GM21367 (cell line): ENCODE data around the gene CFAP119.

ENCODE experiments used
- ATAC-seq: cut with Tn5 transposase; IDR thresholded peaks from one replicate; pipeline ENCODE4 v1.9.1; 2021; ENCODE audit not compliant: unreplicated experiment

Gene CFAP119

DNA sequence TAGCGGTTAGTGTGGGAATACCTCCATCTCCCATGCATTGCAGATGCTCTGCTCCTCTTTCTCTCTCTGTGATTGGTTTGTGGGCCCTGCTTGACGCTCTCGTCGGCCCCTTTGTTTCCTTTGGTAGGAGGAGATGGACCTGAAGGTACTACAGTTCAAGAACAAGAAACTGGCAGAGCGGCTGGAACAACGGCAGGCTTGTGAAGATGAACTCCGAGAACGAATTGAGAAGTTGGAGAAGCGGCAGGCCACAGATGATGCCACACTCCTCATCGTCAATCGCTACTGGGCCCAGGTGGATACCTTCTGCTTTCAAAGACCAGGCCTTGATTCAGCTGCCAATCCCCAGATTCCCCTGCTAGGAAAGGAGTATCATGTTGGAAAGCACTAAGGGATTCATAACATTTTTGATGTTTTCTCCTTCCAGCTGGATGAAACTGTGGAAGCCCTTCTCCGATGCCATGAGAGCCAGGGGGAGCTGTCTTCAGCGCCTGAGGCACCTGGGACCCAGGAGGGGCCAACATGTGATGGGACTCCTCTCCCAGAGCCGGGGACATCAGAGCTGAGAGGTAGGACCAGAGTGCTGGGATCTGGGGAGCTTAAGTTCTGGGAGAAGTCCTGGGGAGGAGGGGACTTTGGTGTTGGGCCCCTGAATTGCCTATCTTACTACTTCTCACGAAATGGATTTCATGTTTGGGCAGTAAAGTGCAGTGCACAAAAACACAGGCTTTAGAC, 1.3 kb upstream of the CFAP119 start:
- no peak for ATAC-seq

- no peak for ATAC-seq
These were observed 385 bp downstream of the CFAP119 start for GRCh38 chr16:30761427-30761927.

DNA sequence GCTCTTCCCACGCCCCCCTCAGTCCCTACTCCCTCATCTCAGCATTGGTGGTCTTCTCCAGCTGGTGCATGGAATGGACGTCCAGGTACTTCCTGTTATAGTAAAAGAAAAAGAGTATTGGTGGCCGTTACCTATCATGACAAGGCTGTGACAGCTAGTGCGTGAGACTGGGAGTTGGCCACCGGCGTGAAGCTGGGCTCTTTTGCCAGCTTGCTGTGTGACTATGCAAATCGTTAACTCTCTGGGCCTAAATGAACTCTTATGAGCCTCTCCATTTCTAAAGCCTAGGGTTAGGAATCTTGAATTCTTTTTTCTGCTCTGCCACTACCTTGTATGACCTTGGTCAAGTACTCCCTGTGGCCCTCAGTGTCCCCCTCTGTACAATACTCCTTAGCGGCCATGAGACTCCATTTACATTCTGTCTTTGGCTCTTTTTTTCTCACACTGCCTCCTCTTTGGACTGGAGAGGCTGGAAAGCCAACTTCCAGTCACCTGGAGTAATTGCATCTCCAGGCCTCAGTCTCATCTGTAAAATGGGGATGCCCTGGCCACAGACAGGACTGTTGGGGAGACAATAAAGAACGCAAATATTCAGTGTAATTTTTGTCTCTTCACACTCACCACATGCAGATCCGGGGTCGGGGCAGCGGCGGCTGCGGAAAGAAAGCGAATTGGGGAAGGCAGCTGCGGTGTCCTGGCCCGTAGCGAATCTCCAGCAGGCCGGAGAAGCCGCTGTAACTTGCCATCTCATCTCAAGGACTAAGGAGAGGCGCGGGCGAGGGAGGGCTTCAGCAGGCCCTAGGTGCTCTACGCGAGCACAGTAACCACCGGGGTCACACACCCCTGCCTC, 1.1 kb downstream of the CFAP119 start:
- ATAC-seq = no peak

GRCh38 chr16:30760001-30760559, 1.8 kb downstream of the CFAP119 start:
- no peak for ATAC-seq

DNA sequence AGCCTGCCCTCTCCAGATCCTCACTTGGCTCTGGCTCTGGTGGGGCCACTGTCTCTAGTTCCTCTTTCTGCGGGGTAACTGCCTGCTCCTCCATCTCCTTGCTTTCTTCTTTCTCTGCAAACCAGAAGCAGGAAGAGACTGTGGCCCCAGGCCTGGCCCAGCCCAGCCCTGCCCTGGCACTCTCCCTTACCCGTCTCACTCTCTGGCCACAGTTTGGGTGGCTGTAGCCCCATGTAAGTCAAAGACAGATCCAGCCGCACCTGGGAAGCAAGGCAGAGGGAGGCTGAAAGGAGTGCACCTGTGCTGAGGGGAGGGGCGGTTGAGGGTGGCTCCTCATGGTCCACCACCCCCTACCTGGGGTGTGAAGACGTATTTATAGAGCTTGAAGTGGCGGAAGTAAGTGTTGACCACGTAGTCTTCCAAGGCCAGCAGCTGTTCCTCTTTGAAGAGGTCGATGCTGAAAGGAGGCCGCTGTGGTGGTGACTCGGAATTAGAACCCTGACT, 2.8 kb downstream of the CFAP119 start:
- no peak for ATAC-seq

GRCh38 chr16:30757316-30757715, 4.5 kb downstream of the CFAP119 start:
- ATAC-seq = no peak

- no peak for ATAC-seq
These were observed 5.1 kb downstream of the CFAP119 start for GRCh38 chr16:30756781-30757100.

DNA sequence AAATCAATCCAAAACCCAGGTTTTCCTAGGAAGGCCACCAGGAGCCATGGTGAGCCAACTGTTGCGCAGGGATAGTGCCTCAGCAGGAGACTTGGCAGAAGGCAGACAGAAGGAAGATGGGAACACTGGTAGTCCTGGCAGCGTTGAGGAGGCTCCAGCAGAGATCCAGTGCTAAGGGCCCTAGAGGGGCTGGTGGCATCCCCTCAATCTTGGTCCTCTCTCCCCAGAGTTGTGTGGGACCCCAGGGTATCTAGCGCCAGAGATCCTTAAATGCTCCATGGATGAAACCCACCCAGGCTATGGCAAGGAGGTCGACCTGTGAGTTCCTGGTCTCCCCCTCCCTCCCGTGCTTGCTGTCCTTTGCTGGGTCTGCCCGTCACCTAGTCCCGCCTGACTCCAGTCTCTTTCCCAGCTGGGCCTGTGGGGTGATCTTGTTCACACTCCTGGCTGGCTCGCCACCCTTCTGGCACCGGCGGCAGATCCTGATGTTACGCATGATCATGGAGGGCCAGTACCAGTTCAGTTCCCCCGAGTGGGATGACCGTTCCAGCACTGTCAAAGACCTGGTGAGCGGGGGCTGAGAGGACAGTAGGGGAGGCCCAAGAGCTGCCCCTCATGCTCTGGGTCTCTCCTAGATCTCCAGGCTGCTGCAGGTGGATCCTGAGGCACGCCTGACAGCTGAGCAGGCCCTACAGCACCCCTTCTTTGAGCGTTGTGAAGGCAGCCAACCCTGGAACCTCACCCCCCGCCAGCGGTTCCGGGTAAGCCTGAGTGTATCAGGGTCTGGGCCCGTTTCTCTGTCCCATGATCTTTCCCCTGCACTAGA, 5.7 kb downstream of the CFAP119 start:
- no peak for ATAC-seq

GRCh38 chr16:30753596-30753995, 8.3 kb downstream of the CFAP119 start:
- ATAC-seq = no peak

DNA sequence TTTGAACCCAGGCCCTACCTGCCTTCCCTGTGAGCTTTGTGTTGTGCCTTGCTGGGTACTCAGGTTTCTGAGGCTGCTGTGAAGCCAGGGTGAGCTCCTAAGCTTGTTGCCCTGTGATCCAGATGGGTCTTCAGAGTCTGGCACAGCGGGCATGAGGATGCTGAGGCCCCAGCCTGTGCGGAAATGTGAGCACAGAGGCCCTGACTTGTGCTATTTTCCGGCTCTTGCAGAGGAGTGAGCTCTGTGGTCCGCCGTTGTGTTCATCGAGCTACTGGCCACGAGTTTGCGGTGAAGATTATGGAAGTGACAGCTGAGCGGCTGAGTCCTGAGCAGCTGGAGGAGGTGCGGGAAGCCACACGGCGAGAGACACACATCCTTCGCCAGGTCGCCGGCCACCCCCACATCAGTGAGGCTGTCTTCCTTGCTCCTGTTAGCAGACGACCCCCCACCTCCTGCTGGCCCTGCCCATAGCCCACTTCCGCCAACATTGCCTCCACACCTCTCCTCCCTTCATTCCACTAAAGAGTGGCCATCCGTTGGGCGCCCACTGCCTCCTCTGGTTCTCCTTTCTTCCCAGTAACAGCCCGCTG, 10.9 kb downstream of the CFAP119 start:
- ATAC-seq = no peak

- ATAC-seq = no peak
These were observed 11.7 kb downstream of the CFAP119 start for GRCh38 chr16:30750201-30750600.

DNA sequence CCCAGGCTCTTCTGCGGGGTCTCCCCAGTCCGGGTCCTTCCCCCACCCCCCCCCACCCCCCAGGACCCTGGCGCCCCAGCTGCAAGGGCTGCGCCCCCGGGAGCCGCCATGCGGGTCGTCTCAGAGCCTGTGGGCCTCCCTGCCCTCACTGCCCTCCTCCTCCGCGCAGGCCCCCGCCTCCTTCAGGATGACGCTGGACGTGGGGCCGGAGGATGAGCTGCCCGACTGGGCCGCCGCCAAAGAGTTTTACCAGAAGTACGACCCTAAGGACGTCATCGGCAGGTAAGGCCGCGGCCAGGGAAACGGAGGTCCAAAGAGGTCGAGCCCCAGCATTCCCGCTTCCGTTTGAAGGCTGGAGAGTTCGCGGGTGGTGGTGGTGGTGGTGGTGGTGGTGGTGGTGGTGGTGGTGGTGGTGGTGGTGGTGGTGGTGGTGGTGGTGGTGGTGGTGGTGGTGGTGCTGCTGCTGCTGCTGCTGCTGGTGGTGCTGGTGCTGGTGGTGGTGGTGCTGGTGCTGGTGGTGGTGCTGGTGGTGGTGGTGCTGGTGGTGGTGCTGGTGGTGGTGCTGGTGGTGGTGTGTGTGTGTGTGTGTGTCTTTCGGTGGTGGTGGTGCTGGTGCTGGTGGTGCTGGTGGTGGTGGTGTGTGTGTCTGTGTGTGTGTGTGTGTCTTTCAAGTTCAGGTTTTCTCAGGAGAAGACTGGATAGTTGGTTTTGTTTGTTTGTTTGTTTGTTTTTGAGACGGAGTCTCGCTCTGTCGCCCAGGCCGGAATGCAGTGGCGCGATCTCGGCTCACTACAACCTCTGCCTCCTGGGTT, 13.0 kb downstream of the CFAP119 start:
- ATAC-seq = peak; percentile 22

- ATAC-seq = peak; percentile 89
These were observed 13.8 kb downstream of the CFAP119 start, which contains the start of gene PHKG2 for GRCh38 chr16:30747799-30748633. Gene PHKG2, plus strand, starts transcription at chr16:30748425. Its CDS starts 396 bp downstream, at chr16:30748821.

DNA sequence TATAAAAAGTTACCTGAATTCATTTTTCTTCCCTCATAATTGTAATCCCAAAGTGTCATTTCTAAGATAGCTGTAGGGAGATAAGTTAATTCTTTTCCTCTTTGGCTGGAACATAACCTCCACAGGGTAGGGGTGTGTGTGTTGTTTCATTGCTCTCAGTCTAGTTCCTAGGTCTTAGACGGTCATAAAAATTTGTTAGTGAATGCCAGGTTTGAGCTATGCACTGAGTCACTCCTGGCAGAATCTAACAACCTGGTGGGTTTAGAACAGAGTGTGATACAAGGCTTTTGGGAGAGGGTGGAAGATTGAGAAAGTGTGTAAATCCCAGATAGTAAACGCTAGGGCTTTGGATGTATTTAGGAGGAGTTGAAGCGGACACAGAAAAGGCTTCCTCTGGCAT, 14.5 kb downstream of the CFAP119 start:
- ATAC-seq = no peak

- no peak for ATAC-seq
These were observed 15.2 kb downstream of the CFAP119 start for GRCh38 chr16:30746638-30747175.

- ATAC-seq = no peak
These were observed 16.8 kb downstream of the CFAP119 start for GRCh38 chr16:30745082-30745481.

GRCh38 chr16:30744183-30744582, 17.7 kb downstream of the CFAP119 start:
- no peak for ATAC-seq

GRCh38 chr16:30743716-30744115, 18.1 kb downstream of the CFAP119 start:
- ATAC-seq = no peak
